HG02642 (cell line): ENCODE results near the gene ADARB1.

ENCODE experiments used
- ATAC-seq: cut with Tn5 transposase; IDR thresholded peaks from one replicate; pipeline ENCODE4 v1.9.1; 2021; ENCODE audit warnings: mild to moderate bottlenecking; ENCODE audit not compliant: unreplicated experiment, poor library complexity

ADARB1 gene

DNA sequence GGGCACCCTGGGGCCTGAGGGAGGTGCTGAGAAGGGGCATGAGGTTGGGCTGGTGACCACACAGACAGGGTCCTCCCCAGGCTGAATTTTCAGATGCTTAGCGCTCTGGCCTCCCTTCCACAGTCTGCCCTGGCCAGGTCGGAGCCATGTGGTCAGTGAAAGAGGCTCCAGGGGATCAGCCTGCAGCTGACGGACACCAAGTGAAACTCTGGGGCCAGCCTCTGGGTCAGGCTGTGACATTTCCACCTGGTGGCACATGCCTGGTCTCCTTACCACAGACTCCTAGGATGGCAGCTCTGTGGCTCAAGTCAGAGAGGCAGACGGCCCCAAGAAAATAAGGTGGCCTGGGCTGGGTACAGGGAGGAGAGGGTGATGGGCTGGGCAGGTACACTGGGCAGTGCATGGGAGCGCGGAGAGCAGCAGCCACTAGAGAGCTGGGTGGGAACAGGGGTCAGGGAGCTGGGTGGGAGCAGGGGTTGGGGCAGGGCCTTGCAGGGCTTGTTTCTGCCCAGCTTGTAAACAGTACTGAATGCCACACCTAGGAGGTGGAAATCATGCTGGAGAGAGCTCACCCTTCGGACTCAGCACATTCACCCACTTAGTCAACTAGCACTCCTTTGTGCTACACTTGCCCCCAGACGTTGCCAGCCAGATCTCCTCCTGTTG, 20.7 kb upstream of the ADARB1 start:
- ATAC-seq = no peak

DNA sequence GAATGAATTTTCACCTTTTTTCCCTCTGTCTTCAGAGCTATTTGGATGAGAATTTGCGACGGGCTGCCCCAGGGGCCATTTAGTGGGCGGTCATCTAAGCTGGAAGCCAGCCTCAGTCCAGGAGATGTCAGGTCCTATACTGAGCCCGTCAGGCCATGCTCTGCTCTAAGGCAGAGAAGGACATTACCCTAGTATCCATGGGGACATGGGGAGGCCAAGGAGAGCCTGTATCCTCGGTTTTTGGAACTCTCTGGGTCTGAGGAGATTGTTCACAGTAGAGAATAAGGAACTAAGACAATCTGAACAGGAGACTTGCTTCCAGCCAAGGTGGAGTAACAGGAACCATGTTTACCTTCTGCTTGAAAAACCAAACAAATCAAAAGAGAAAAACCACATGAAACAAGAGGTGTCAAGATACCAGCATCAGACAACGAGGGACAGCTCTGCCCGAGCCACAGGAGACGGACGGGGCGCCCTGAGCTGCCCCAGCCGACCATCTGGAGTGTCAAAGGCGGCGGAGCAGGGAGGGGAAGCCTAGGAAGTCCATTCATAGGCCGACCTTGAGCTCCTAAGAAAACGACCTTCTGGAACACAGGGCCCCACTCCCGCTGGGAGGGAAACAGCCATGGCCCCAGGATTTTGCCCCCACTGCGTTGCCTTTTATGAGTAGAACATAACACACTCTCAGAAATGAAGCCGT, 20.0 kb upstream of the ADARB1 start:
- ATAC-seq = no peak

DNA sequence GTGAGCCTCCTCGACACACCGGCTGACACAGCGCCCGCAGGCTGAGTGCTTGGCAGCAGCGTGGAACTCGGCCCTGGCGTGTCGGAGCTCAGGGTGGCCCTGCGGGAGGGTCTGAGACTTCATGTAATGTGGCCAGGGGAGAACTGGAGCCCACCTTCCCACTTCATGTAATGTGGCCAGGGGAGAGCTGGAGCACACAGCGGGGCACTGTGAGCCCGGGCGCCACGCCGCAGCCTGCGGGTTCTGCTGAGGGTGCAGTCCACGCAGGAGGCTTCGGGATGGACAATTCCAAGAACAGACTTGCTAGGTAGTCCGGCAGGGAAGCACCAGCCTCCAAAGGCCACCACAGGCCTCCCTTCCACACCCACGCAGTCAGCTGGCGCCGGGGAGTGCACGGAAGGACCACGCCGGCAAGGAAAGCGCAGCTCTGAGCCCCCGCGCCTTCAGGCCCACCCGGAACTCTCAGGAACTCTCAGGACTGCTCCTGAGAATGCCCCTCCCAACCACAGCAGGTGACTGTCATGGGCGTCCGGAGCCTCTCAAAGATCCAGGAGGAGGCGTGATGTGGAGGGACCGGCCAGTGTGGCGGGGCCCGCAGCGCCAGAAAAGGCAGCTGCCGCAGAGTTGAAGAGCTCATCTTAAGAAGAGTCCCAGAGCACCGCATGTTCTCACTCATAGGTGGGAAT, 19.3 kb upstream of the ADARB1 start:
- ATAC-seq = no peak

DNA sequence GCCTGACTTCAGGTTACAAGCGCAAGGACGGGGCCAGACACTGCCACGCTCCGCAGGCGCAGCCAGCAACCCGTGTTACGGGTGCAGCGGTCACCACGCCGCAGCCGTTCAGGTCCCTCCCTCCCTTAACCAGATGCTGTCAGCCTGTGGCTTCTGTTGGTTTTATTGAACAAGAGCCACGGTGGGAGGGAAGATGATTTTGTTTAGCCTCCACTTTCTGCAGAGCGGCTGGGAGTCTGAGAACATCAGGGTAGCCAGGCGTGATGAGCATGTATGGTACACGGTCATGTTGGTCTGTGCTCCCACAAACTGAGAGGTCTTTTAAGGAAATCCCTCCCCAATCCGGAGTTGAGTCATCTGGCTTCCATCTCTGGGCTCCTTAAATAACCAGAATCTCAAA, 18.5 kb upstream of the ADARB1 start:
- ATAC-seq = no peak

DNA sequence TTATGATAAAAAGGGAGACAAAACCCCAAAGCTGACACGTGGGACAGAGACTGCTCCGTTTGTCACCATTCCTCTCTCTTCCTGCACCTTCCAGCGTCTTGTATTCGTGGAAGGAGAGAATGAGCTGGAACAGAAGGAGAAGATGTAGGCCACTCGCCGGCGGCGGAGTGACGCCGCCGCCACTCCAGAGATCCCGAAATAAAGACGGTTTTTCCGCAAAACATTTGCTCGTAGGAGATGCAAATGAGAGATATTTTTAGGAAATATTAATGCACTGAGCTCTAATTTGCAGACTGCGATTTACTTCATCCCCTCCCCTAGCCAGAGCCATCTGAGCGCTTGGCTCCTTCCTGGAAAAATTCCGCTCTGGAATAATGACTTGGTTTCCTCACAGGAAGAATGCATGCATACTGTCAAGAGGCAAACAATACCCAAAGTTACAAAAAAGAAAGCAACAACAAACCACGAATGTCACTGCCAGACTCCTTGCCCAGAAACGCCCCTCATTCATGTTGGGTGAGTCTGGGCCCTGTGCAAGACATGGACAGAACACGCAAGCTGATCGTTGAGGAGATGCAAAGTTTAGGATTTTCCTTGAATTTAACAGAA, 18.0 kb upstream of the ADARB1 start:
- ATAC-seq = no peak

DNA sequence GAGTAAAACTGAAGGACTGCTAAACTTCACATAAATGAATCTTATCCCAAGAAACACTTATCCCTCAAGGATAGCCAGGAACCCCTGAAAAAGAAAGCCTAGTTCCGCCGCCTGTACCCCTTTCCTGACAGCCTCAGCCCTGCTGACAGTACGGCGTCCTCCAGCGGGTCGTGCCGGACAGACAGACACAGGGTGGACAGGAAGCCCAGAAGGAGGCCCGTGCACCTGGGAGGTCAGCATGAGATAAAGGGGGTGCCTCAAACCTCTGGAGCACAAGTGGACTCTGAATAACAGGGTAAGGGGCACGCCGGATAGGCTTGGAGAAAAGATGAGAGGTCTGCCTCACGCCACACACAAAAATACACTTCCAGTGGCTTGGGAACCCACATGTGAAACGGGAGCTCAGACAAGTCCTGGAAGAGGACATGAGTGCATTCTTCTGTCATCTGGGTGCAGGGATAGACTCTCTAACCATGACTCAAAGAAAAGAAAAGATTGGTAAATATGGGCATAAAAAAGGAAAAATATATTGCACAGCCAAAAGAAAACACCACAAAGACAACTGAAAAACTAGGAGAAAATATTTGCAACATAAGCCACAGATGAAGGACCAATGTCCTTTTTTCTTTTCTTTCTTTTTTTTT, 17.3 kb upstream of the ADARB1 start:
- ATAC-seq = no peak

DNA sequence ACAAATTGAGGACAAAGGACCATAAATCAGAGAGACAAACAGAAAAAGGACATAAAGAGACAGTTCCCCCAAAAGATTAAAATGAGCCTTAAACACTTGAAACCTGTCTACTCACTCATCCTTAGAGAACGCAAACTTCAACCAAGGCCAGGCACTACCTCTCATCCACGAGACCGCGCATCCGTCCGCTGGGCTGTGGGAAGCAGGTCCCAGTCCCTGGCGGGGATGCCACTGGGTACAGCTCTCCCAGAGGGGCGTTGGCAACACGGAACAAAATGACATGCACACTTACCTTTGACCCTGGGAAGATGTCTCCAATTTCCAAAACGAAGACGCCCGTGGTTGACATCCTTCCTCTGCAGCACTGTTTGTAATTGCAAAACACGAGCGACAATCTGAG, 16.5 kb upstream of the ADARB1 start:
- no peak for ATAC-seq

DNA sequence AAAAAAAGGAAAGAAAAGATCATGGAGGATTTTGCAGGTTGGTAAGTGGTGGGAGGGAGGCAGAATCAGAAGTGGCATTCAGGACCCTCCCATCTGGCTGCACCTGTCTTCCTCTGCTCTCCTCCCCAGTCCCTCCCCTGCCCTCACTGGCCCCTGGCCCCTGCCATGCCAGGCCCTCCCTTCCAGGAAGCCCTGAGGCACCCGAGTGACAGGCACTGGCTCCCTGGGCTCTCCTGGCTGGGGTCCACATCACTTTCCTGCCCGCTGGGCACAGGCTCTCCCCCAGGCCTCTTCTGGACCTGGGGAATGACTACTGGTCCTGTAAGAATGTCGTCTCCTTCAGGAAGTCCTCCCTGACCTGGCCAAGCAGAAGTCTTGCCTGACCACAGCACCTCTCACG, 15.3 kb upstream of the ADARB1 start:
- no peak for ATAC-seq

DNA sequence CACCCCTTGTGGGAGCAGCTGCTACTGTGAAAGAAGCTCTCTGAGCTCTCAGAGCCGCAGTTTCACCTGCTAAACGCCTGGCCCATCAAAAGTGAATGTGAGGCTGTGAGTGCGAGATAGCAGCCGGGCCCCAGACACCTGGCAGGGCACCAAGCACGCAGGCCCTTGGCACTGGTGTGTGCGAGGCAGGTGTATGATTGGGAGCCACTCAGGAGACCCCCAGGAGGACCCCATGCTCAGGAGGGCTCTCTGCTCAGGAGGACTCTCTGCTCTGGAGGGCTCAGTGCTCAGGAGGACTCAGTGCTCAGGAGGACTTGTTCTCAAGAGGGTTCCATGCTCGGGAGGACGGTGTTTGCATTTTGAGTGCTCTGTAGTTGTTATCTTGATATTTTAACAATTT, 14.3 kb upstream of the ADARB1 start:
- no peak for ATAC-seq

DNA sequence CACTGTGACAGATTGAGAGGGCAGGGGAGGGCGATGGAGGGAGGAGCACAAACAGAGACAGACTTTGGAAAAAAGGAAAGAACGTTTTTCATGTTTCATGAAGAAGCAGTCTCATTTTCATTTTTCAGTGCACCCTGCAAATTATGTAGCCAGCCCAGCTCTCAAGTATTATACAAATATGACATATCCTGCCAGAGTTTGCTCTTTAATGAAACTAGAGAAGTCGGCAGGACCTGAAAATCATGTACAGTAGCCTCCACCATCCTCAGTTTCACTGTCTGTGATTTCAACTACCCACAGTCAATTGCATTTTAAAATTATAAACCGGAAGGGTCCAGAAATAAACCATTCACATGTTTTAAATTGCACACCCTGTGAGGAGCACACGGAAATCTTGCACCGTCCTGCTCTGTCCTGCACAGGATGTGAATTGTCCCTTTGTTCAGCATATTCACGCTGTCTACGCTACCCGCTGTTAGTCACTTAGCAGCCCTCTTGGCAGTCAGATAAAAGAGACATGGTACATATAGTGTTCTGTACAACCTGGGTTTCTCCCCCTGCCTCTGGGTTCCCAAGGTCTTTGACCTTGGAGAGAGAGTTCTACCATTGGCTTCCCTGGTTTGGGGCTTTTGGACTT, 13.6 kb upstream of the ADARB1 start:
- no peak for ATAC-seq

DNA sequence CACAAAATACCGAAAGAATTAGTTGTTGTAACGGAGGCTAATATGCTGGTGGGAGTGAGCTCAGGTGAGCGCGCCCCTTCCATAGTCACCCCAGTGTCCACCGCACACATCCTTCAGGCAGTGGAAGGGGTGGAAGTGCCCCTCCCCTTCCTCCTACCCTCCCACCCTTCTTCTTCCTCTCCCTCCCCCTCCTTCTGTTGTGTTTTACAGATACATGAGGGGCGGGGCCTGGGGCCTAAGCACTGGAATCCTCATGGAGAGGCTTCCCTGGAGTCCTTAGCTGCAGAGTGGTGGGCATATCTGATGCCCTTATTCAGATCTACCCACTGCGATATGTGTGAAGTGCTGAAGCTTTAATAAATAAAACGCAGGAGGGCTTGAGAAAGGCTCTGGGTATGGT, 10.3 kb upstream of the ADARB1 start:
- ATAC-seq = no peak

DNA sequence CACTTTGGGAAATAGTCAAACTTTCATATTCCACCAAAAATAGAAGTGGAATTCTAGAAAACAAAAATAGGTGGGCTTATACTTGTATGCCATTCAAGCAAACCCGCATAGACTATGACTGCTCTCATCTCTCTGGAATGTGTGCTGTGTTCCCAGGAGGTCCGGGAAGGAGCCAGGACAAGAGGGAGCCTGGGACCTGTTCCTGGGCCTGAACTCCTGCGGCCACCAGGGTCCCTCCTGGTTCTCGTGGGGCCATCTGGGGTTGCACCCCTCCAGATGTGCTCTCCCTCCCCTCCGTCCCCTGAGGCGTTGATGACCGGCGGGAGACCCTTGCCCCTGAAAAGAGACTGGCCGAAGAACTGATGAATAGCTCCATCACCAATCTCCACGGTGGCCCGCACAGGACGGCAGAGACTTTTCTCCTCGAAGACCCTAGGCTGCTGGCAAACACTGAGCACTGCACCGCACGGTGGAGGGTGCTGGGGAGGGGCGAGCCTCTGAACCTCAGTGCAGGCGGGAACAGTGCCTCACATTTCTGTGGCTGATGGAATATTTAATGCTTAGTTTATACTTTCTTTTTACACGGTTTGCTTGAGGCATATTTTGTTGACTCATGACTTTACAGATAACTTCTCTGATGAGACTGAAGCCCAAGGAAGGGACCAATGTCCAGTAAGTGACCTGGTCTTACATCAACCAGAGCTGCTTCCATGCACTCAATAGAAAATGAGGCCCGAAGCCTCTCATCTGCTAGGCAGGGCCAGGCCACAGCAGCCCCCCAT, 9.6 kb upstream of the ADARB1 start:
- no peak for ATAC-seq

DNA sequence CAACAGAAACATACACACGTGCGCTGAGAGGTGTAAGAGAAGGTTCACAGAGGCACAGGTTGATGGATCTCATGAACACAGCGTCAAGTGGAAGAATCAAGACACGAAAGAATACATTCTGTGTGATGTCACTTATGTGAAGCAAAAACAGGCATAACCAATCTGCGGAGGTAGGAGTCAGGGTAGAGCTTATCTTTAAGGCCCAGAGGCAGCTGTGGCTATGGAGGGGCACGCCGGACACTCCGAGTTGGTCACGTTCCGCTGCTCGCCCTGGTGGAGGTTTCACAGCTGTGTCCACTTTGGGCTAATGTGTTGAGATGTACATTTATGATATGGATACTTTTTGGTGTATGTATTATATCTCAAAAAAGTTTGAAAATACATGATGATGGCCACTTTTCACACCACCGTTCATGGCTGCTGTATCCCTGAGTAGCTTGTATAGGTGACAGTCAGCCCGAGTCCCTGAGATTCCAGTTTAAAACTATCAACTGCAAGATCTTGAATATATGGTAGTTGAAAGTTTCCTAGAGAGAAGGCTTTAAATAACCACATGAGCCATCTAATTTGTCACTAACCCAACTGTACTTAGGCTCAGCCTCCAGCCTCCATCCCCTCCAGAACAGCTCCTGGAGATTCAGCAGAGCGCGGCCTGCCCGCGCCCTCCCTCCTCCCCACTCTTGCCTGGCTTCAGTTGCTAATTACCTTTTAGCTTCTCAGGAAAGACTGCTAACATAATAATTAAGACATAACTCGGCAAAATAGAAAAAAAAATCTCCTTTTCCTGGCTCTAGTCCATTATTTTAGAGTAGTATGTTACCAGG, 6.7 kb upstream of the ADARB1 start:
- no peak for ATAC-seq

DNA sequence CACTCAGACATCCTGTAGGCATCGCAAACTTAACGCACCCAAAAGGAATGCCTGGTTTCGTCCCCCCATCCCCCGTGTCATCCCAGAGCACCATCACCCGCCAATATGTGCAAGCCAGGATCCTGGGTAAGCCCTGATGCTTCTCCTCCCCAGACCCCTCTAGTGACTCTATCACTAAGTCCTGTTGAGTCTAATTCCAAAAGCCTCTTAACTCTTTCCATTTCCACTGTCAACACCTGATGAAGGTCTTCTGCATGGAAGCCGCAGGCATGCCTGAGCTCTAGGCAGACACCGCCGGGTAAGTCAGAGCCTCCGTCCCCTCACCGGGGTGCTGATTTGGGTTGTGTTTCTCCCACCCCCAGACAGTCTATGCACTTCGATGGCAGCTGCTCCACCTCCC, 5.3 kb upstream of the ADARB1 start:
- no peak for ATAC-seq

DNA sequence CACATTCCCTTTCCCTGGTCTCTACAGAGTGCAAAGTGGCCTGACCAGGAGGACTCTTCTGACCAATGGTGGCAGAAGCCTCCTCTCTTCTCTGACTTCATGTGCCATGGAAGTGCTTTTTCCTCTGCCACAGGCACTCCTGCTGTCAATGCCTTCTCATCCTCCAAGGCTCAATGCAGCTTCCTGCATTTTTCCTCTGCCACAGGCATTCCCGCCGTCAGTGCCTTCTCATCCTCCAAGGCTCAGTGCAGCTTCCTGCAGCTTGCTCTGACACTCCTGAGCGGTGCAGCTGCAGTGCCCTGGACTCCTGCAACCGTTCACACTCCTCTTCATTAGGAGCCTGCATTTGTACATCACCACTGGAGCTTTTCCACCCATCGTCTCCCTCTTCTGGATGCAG, 4.7 kb upstream of the ADARB1 start:
- ATAC-seq = no peak

DNA sequence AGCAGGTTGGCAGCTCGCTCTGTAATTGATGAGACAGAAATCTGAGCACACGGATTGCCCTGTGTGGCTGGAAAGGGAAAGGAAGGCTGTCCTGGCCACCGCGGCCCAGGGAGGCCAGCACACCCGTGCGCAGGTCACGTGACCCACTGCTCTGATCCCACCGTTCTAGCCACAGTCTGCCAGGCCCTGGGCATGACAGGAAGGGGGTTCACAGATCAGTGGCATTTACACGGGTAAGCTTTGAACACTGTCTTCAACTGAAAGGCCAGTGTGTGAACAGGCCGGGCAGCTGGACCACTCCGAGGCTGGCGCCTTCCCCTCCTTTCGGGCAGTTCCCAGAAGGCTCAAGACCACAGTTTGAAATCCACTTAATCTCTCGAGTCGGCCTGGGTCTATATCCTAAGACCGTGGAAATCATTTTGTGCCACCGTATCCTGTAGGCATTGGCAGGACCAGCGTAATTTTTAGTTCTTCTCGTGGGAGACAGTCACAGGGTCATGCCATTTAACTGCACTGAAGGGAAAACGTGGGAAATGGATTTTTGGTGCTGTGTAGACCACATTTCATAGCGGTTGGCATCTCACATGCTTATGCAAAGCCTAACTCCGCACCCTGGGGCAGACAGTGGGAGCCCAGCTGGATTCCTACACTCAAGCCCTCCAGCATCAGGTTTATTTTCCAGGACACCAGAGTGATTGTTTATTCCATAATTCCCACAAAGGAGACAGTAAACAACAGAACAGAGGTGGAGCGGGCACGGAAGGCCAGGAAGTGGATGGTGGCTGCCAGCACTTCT, 3.1 kb upstream of the ADARB1 start:
- no peak for ATAC-seq

DNA sequence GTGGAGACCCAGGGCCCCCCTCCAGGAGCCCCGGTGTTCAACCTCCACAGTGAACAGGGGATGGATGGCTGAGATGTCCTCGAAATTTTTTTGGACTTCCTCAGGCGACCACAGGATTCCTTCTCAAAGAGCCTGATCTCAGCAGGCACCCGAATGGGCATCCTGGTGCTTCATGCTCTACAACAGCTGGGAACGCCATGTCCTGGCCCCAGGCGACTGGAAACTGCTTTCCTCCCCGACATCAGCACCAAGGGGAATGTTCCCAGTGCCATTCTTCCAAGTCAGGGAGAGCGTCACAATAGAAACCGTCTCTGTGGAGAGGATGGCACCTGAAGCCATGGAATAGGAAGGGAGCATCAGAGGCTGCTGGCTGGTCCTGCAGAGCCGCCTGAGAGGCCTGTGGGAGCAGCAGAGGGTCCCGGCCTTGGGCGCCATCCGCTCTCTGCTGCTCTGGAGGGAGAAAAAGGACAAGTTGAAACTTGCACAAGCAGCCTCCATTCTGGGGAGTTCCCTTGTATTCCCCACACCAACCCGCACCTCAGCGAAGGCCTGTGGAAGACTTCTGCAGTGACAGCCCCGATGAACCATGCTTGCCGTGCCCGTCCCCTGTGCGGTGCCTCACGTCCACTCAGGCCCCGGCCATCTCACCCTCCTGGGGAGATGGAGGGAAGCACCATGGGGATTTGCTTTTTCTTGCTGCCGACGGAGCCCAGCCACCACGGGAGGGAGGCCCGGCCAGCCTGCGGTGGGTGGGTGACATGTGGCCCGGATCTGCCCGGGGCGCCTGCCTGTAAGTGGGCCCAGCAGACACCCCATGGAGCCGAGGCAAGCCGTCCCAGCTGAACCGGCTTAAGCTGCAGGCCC, 2.3 kb upstream of the ADARB1 start:
- ATAC-seq = no peak
